HUES64 (cell line): ENCODE data around the gene TMEM217.

Source experiments
- H3K27ac ChIP-seq: 2 replicates; pipeline ENCODE4 v1.7.0; 2013; ENCODE audit warnings: low read depth, low read length, inconsistent platforms
- H3K27me3 ChIP-seq: 2 replicates; pipeline ENCODE4 v1.6.1; 2013; ENCODE audit warnings: mild to moderate bottlenecking, low read length; ENCODE audit not compliant: insufficient read depth
- H3K36me3 ChIP-seq: 2 replicates; pipeline ENCODE4 v1.6.1; 2013; ENCODE audit warnings: mild to moderate bottlenecking, low read length; ENCODE audit not compliant: insufficient read depth
- H3K4me1 ChIP-seq: 2 replicates; pipeline ENCODE4 v1.6.1; 2013; ENCODE audit warnings: mild to moderate bottlenecking, low read length, moderate library complexity; ENCODE audit not compliant: insufficient read depth
- H3K4me3 ChIP-seq: 2 replicates; pipeline ENCODE4 v1.5.1; 2013; ENCODE audit warnings: mild to moderate bottlenecking, low read length, moderate library complexity
- H3K9ac ChIP-seq: 2 replicates; pipeline ENCODE4 v1.6.1; 2013; ENCODE audit warnings: mild to moderate bottlenecking, low read depth, low read length
- H3K9me3 ChIP-seq: 2 replicates; pipeline ENCODE4 v1.6.1; 2013; ENCODE audit warnings: low read depth, low read length; ENCODE audit not compliant: insufficient read depth
- WGBS: fragments of 150-250, 120-280 bp; methylation state at CpG from one replicate; pipeline ENCODE4 v1.1.7; 2013; ENCODE audit warnings: missing lambda C conversion rate; 5-methylcytosine and 5-hydroxymethylcytosine counted together

Gene TMEM217

GRCh38 chr6:37279366-37280134 lies 21.6 kb upstream of the TMEM217 start:
- Histone ChIP-seq H3K4me3 (no peak overlapping the region), H3K9ac (no peak overlapping the region), H3K4me1 (no peaks in the 10 kb centered on the region), H3K27me3 (no peaks in the 10 kb centered on the region), H3K27ac (no peak overlapping the region), H3K9me3 (no peaks in the 10 kb centered on the region), H3K36me3 (peaks cover 53% of the 10 kb centered on the region)
- 95% methylated on average over 9 of the region's 9 CpGs for WGBS

GRCh38 chr6:37277001-37277409 lies 19.1 kb upstream of the TMEM217 start:
- WGBS = 95% methylated on average over 5 of the region's 6 CpGs
- Histone ChIP-seq H3K9ac (no peak overlapping the region), H3K27me3 (no peaks in the 10 kb centered on the region), H3K27ac (no peak overlapping the region), H3K9me3 (no peaks in the 10 kb centered on the region), H3K4me3 (no peak overlapping the region), H3K4me1 (no peaks in the 10 kb centered on the region), H3K36me3 (peaks cover 33% of the 10 kb centered on the region)

GRCh38 chr6:37275350-37275749 lies 17.4 kb upstream of the TMEM217 start:
- peaks cover 24% of the 10 kb centered on the region for H3K36me3 ChIP-seq
- H3K27me3 ChIP-seq = no peaks in the 10 kb centered on the region
- H3K9me3 ChIP-seq = no peaks in the 10 kb centered on the region
- no peak overlapping the region for H3K4me3 ChIP-seq
- whole genome bisulfite sequencing = 94% methylated on average over 1 of the region's 1 CpG
- H3K9ac ChIP-seq = no peak overlapping the region
- H3K27ac ChIP-seq = no peak overlapping the region
- no peaks in the 10 kb centered on the region for H3K4me1 ChIP-seq

GRCh38 chr6:37273690-37274089 lies 15.7 kb upstream of the TMEM217 start:
- Histone ChIP-seq H3K9ac (no peak overlapping the region), H3K4me3 (no peak overlapping the region), H3K4me1 (no peaks in the 10 kb centered on the region), H3K27ac (no peak overlapping the region), H3K36me3 (peaks cover 20% of the 10 kb centered on the region), H3K27me3 (no peaks in the 10 kb centered on the region), H3K9me3 (no peaks in the 10 kb centered on the region)
- WGBS = 97% methylated on average over 3 of the region's 3 CpGs

GRCh38 chr6:37272834-37273566 lies 15.1 kb upstream of the TMEM217 start:
- Histone ChIP-seq H3K4me1 (peaks cover under 1% of the 10 kb centered on the region; the same call in 1 of the 2 replicates), H3K4me3 (no peak overlapping the region), H3K27me3 (no peaks in the 10 kb centered on the region), H3K9me3 (no peaks in the 10 kb centered on the region), H3K27ac (no peak overlapping the region), H3K9ac (no peak overlapping the region), H3K36me3 (peaks cover 20% of the 10 kb centered on the region)
- WGBS = 88% methylated on average over 7 of the region's 8 CpGs

- Histone ChIP-seq H3K36me3 (peaks cover 20% of the 10 kb centered on the region), H3K4me3 (no peak overlapping the region), H3K27me3 (no peaks in the 10 kb centered on the region), H3K9ac (no peak overlapping the region), H3K4me1 (peaks cover 26% of the 10 kb centered on the region), H3K9me3 (no peaks in the 10 kb centered on the region), H3K27ac (no peak overlapping the region)
- WGBS = 94% methylated on average over 1 of the region's 2 CpGs
Observed at GRCh38 chr6:37269105-37269504, 11.2 kb upstream of the TMEM217 start.

- H3K9ac ChIP-seq = no peak overlapping the region
- no peak overlapping the region for H3K4me3 ChIP-seq
- 60% methylated on average over 1 of the region's 3 CpGs for WGBS
- no peaks in the 10 kb centered on the region for H3K27me3 ChIP-seq
- peaks cover 30% of the 10 kb centered on the region for H3K4me1 ChIP-seq
- no peaks in the 10 kb centered on the region for H3K9me3 ChIP-seq
- peaks cover 14% of the 10 kb centered on the region for H3K36me3 ChIP-seq
- H3K27ac ChIP-seq = peak overlapping the region; percentile 49
Observed at GRCh38 chr6:37265860-37266259, 7.9 kb upstream of the TMEM217 start.

- Histone ChIP-seq H3K4me1 (peaks cover 30% of the 10 kb centered on the region), H3K27ac (peak overlapping the region; percentile 49; the same call in 1 of the 2 replicates), H3K4me3 (no peak overlapping the region), H3K9ac (no peak overlapping the region), H3K27me3 (no peaks in the 10 kb centered on the region), H3K36me3 (peaks cover 10% of the 10 kb centered on the region), H3K9me3 (no peaks in the 10 kb centered on the region)
- 85% methylated on average over 1 of the region's 2 CpGs for WGBS
Observed at GRCh38 chr6:37265001-37265400, 7.1 kb upstream of the TMEM217 start.

GRCh38 chr6:37262446-37263026 lies 4.6 kb upstream of the TMEM217 start:
- no peak overlapping the region for H3K27ac ChIP-seq
- 82% methylated on average over 8 of the region's 8 CpGs for WGBS
- peaks cover 33% of the 10 kb centered on the region for H3K4me1 ChIP-seq

GRCh38 chr6:37261198-37261597 lies 3.3 kb upstream of the TMEM217 start:
- no peak overlapping the region for H3K4me3 ChIP-seq
- H3K9me3 ChIP-seq = no peaks in the 10 kb centered on the region
- peaks cover 35% of the 10 kb centered on the region for H3K4me1 ChIP-seq
- WGBS = 95% methylated on average over 5 of the region's 5 CpGs
- H3K27ac ChIP-seq = no peak overlapping the region
- H3K9ac ChIP-seq = no peak overlapping the region
- H3K27me3 ChIP-seq = no peaks in the 10 kb centered on the region
- H3K36me3 ChIP-seq = no peaks in the 10 kb centered on the region

More at GRCh38 chr6:37262446-37263026, 4.6 kb upstream of the TMEM217 start:
- Histone ChIP-seq H3K9ac (no peak overlapping the region), H3K27me3 (no peaks in the 10 kb centered on the region), H3K4me3 (no peak overlapping the region), H3K36me3 (no peaks in the 10 kb centered on the region), H3K9me3 (no peaks in the 10 kb centered on the region)

- no CpG with 5 or more reads among the region's 1 CpG for whole genome bisulfite sequencing
- Histone ChIP-seq H3K27ac (no peak overlapping the region), H3K9me3 (no peaks in the 10 kb centered on the region), H3K27me3 (no peaks in the 10 kb centered on the region), H3K4me3 (no peak overlapping the region), H3K4me1 (peaks cover 28% of the 10 kb centered on the region), H3K9ac (no peak overlapping the region), H3K36me3 (no peaks in the 10 kb centered on the region)
Observed at GRCh38 chr6:37260444-37260843, 2.5 kb upstream of the TMEM217 start.
